RCC 7860 (cell line): ENCODE measurements around the gene SLC36A2.
"Not testable (repeated sequence)": the region's sequence is repeated elsewhere in the genome, so short reads cannot be mapped to it uniquely, and the experiment has no call there.

Experiments
- DNase-seq: peaks from one replicate; pipeline ENCODE4 v3.0.0-alpha.2; 2015; ENCODE audit warnings: low spot score
- FAIRE-seq: peaks from 2 replicates; lab custom pipeline; 2012; peaks lifted over from hg19 to GRCh38; lab: Jason Lieb, UNC

SLC36A2 gene

GRCh38 chr5:151347369-151347768, at the start of gene SLC36A2:
TSS of gene SLC36A2 (minus strand) at chr5:151347559. CDS start at chr5:151347460, 99 bp downstream.
- FAIRE-seq (no peak), DNase-seq (no peak)

GRCh38 chr5:151388960-151389359, 41.6 kb upstream of the SLC36A2 start:
- no peak for FAIRE-seq
- DNase-seq: no peak

GRCh38 chr5:151384106-151384505, 36.7 kb upstream of the SLC36A2 start:
- DNase-seq (no peak), FAIRE-seq (no peak)

GRCh38 chr5:151383011-151383410, 35.7 kb upstream of the SLC36A2 start:
- no peak for DNase-seq
- FAIRE-seq: no peak

- FAIRE-seq: no peak
- DNase-seq: no peak
These were observed 35.2 kb upstream of the SLC36A2 start for GRCh38 chr5:151382576-151382975.

GRCh38 chr5:151381899-151382298, 34.5 kb upstream of the SLC36A2 start:
- FAIRE-seq: no peak
- no peak for DNase-seq

- FAIRE-seq (no peak), DNase-seq (no peak)
These were observed 31.3 kb upstream of the SLC36A2 start for GRCh38 chr5:151378616-151379015.

GRCh38 chr5:151374539-151374938, 27.2 kb upstream of the SLC36A2 start:
- FAIRE-seq (no peak), DNase-seq (no peak)

GRCh38 chr5:151367038-151367437, 19.7 kb upstream of the SLC36A2 start:
- DNase-seq, FAIRE-seq: not testable (repeated sequence)

GRCh38 chr5:151363673-151364072, 16.3 kb upstream of the SLC36A2 start:
- DNase-seq (no peak), FAIRE-seq (no peak)

- DNase-seq (no peak), FAIRE-seq (no peak)
These were observed 15.6 kb upstream of the SLC36A2 start for GRCh38 chr5:151362970-151363369.

- DNase-seq (no peak), FAIRE-seq (no peak)
These were observed 12.0 kb upstream of the SLC36A2 start for GRCh38 chr5:151359391-151359790.

GRCh38 chr5:151357792-151358191, 10.4 kb upstream of the SLC36A2 start:
- no peak for DNase-seq
- no peak for FAIRE-seq

- FAIRE-seq: no peak
These were observed 9.7 kb upstream of the SLC36A2 start for GRCh38 chr5:151357097-151357496.

GRCh38 chr5:151351671-151352070, 4.3 kb upstream of the SLC36A2 start:
- DNase-seq: no peak
- FAIRE-seq: no peak

More at GRCh38 chr5:151357097-151357496, 9.7 kb upstream of the SLC36A2 start:
- no peak for DNase-seq

- no peak for FAIRE-seq
- DNase-seq: no peak
These were observed 1.4 kb upstream of the SLC36A2 start for GRCh38 chr5:151348789-151349188.

- DNase-seq (no peak), FAIRE-seq (no peak)
These were observed 1.4 kb downstream of the SLC36A2 start for GRCh38 chr5:151345808-151346478.

GRCh38 chr5:151345187-151345807, 2.1 kb downstream of the SLC36A2 start:
- DNase-seq (no peak), FAIRE-seq (no peak)

GRCh38 chr5:151344088-151344487, 3.3 kb downstream of the SLC36A2 start:
- DNase-seq (no peak), FAIRE-seq (no peak)

GRCh38 chr5:151340004-151340403, 7.4 kb downstream of the SLC36A2 start:
- DNase-seq: no peak
- FAIRE-seq: no peak

- DNase-seq: no peak
- no peak for FAIRE-seq
These were observed 8.6 kb downstream of the SLC36A2 start for GRCh38 chr5:151338734-151339133.

- no peak for FAIRE-seq
These were observed 14.5 kb downstream of the SLC36A2 start for GRCh38 chr5:151332857-151333256.

GRCh38 chr5:151328734-151329133, 18.6 kb downstream of the SLC36A2 start:
- no peak for DNase-seq
- no peak for FAIRE-seq

More at GRCh38 chr5:151332857-151333256, 14.5 kb downstream of the SLC36A2 start:
- DNase-seq: no peak
